Gastroesophageal sphincter (tissue), 3 donors: ENCODE measurements around the gene TFG.

ENCODE experiments used
- EP300 ChIP-seq: sonication (generic); formaldehyde crosslinking; IDR thresholded peaks from one replicate; pipeline ENCODE4 v1.6.1; 2017; ENCODE audit warnings: antibody characterized with exemption, mild to moderate bottlenecking
- POLR2AphosphoS5 ChIP-seq: sonication (generic); formaldehyde crosslinking; IDR thresholded peaks from one replicate; pipeline ENCODE4 v1.6.1; 2017; ENCODE audit warnings: antibody characterized with exemption
- TF ChIP-seq, protein P1 (sequence below), 4 experiments: fragments of 200-600 bp in 2 of 4; fragments of 450-650 bp in 2 of 4; sonication (generic) in 1 of 4; IDR thresholded peaks; one replicate each; pipeline ENCODE4 v1.5.1; 2017 to 2019; ENCODE audit warnings: antibody characterized with exemption in 4 of 4, mild to moderate bottlenecking in 2 of 4, moderate library complexity in 2 of 4

- TF ChIP-seq, protein P1, sequence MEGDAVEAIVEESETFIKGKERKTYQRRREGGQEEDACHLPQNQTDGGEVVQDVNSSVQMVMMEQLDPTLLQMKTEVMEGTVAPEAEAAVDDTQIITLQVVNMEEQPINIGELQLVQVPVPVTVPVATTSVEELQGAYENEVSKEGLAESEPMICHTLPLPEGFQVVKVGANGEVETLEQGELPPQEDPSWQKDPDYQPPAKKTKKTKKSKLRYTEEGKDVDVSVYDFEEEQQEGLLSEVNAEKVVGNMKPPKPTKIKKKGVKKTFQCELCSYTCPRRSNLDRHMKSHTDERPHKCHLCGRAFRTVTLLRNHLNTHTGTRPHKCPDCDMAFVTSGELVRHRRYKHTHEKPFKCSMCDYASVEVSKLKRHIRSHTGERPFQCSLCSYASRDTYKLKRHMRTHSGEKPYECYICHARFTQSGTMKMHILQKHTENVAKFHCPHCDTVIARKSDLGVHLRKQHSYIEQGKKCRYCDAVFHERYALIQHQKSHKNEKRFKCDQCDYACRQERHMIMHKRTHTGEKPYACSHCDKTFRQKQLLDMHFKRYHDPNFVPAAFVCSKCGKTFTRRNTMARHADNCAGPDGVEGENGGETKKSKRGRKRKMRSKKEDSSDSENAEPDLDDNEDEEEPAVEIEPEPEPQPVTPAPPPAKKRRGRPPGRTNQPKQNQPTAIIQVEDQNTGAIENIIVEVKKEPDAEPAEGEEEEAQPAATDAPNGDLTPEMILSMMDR (IDR thresholded peaks at IDR 0.05) = no peak
- TF ChIP-seq EP300 (no peak), POLR2AphosphoS5 (no peak)
Measured at GRCh38 chr3:100743535-100743934, 34.2 kb downstream of the TFG start.
